Esophagus muscularis mucosa (tissue), 3 donors: ENCODE results near the gene HSPG2.

Experiments
- CTCF ChIP-seq, 3 experiments: fragments of 200-600 bp in 2 of 3; fragments of 450-650 bp in 1 of 3; sonication (generic) in 2 of 3; IDR thresholded peaks; one replicate each; pipeline ENCODE4 v1.5.1; 2017 to 2019; ENCODE audit warnings: antibody characterized with exemption in 3 of 3, mild to moderate bottlenecking in 2 of 3, moderate library complexity in 1 of 3
- POLR2A ChIP-seq: fragments of 450-650 bp; IDR thresholded peaks from one replicate; pipeline ENCODE4 v1.6.1; 2017; ENCODE audit warnings: antibody characterized with exemption, moderate library complexity, mild to moderate bottlenecking, low read depth

GRCh38 chr1:21876267-21876666 lies 60.8 kb downstream of the HSPG2 start:
- no peak for TF ChIP-seq CTCF (IDR thresholded peaks at IDR 0.05)
- no peak for TF ChIP-seq POLR2A
